GM23338 (cell line): Measurements from ENCODE around the gene STAB2. TPM values are rescaled to one million over a fixed set of nuclear protein-coding genes. Genes with fewer than 3 reads are reported as not detected.

Source experiments
- ATAC-seq: fragments of 200-7000 bp; cut with Tn5 transposase; 3 replicates; pipeline ENCODE4 v1.9.1; 2020
- DNase-seq: peaks from one replicate; pipeline ENCODE4 v3.0.0-alpha.2; 2015; ENCODE audit warnings: low spot score
- H2AFZ ChIP-seq: fragments of 200-600 bp; sonication (generic); 2 replicates; pipeline ENCODE4 v1.8.0; 2016; ENCODE audit warnings: antibody characterized with exemption, mild to moderate bottlenecking, moderate library complexity
- H3F3A ChIP-seq: fragments of 200-600 bp; sonication (generic); replicated peaks from 2 replicates; pipeline ENCODE4 v1.8.0; 2017; ENCODE audit warnings: antibody characterized with exemption, mixed run types, low read depth
- H3K27ac ChIP-seq: fragments of 200-600 bp; sonication (generic); 2 replicates; pipeline ENCODE4 v1.6.1; 2016; ENCODE audit warnings: low read depth
- H3K27me3 ChIP-seq: fragments of 200-600 bp; sonication (generic); 2 replicates; pipeline ENCODE4 v1.8.0; 2016; ENCODE audit warnings: mild to moderate bottlenecking, mixed run types, moderate library complexity; ENCODE audit not compliant: insufficient read depth
- H3K36me3 ChIP-seq: fragments of 200-600 bp; sonication (generic); 2 replicates; pipeline ENCODE4 v1.8.0; 2016; ENCODE audit warnings: mild to moderate bottlenecking; ENCODE audit not compliant: insufficient read depth
- H3K4me1 ChIP-seq: fragments of 200-600 bp; sonication (generic); 2 replicates; pipeline ENCODE4 v1.8.0; 2016; ENCODE audit warnings: mild to moderate bottlenecking, moderate library complexity; ENCODE audit not compliant: insufficient read depth
- H3K4me2 ChIP-seq: fragments of 200-600 bp; sonication (generic); 2 replicates; pipeline ENCODE4 v1.7.1; 2017; ENCODE audit warnings: mixed run types
- H3K4me3 ChIP-seq: fragments of 200-600 bp; sonication (generic); 2 replicates; pipeline ENCODE4 v1.6.1; 2016; ENCODE audit warnings: mixed run types
- H3K79me2 ChIP-seq: fragments of 200-600 bp; sonication (generic); replicated peaks from 2 replicates; pipeline ENCODE4 v1.8.0; 2017; ENCODE audit warnings: mild to moderate bottlenecking; ENCODE audit not compliant: insufficient read depth
- H3K9me2 ChIP-seq: fragments of 200-600 bp; sonication (generic); 2 replicates; pipeline ENCODE4 v1.8.0; 2017; ENCODE audit not compliant: insufficient read depth
- H4K20me1 ChIP-seq: fragments of 200-600 bp; sonication (generic); replicated peaks from 2 replicates; pipeline ENCODE4 v1.8.0; 2017; ENCODE audit warnings: mild to moderate bottlenecking; ENCODE audit not compliant: insufficient read depth
- H3K27ac Mint-ChIP-seq: 2 replicates; pipeline ENCODE4 v1.8.0; 2020; ENCODE audit warnings: inconsistent platforms, mild to moderate bottlenecking, moderate library complexity, mixed read lengths
- H3K27me3 Mint-ChIP-seq: 3 replicates; pipeline ENCODE4 v1.8.0; 2022; ENCODE audit warnings: low read depth, mild to moderate bottlenecking, moderate library complexity, mixed read lengths, inconsistent platforms; ENCODE audit not compliant: insufficient read depth, poor library complexity
- H3K36me3 Mint-ChIP-seq: 3 replicates; pipeline ENCODE4 v1.8.0; 2021; ENCODE audit warnings: low read depth, mild to moderate bottlenecking, inconsistent platforms, moderate library complexity, mixed read lengths
- H3K4me1 Mint-ChIP-seq: 3 replicates; pipeline ENCODE4 v1.8.0; 2020; ENCODE audit warnings: mild to moderate bottlenecking, inconsistent platforms, mixed read lengths
- H3K4me3 Mint-ChIP-seq: 3 replicates; pipeline ENCODE4 v1.8.0; 2021; ENCODE audit warnings: moderate library complexity, mild to moderate bottlenecking, inconsistent platforms, mixed read lengths
- H3K9me3 Mint-ChIP-seq: 3 replicates; pipeline ENCODE4 v1.8.0; 2020; ENCODE audit warnings: moderate library complexity, mild to moderate bottlenecking, inconsistent platforms, mixed read lengths
- CREB1 ChIP-seq: fragments of 250-450 bp; sonication (Bioruptor Pico); IDR thresholded peaks from 2 replicates; pipeline ENCODE4 v1.5.0; 2020; ENCODE audit warnings: low read depth, mild to moderate bottlenecking, moderate library complexity
- NANOG ChIP-seq: IDR thresholded peaks from 2 replicates; pipeline ENCODE4 v1.6.1; 2016; ENCODE audit warnings: antibody characterized with exemption, borderline replicate concordance
- polyA plus RNA-seq: library from polyadenylated mRNA; unstranded; fragments of >200 nt; fragmentation: Nextera tagmentation; extraction: Ambion mirVana; gene quantifications from 2 replicates; pipeline ENCODE4 v1.2.1, GENCODE V29; 2016
- total RNA-seq: library from RNA; depleted of rRNA; stranded (reverse); fragments of >200 nt; shearing (Covaris generic); gene quantifications from 2 replicates; pipeline ENCODE4 v1.2.3, GENCODE V29; 2014
- TF ChIP-seq, protein P1 (sequence below), 2 experiments: fragments of 200-600 bp in 1 of 2; sonication (generic) in 1 of 2; conservative IDR thresholded peaks; 2 replicates each; pipeline versions ENCODE4 v1.5.1 to v1.6.1; 2016 to 2017; ENCODE audit warnings: antibody characterized with exemption in 2 of 2, low read depth in 2 of 2, mild to moderate bottlenecking in 2 of 2, moderate library complexity in 1 of 2
- TF ChIP-seq, protein P2 (sequence below): IDR thresholded peaks from one replicate; pipeline ENCODE4 v1.6.1; 2018; ENCODE audit warnings: antibody characterized with exemption; ENCODE audit not compliant: unreplicated experiment
- TF ChIP-seq, protein P3 (sequence below): fragments of 250-450 bp; sonication (Bioruptor Pico); IDR thresholded peaks from 2 replicates; pipeline ENCODE4 v1.5.0; 2020; ENCODE audit warnings: mild to moderate bottlenecking, moderate library complexity

Gene STAB2
- total and polyA plus RNA-seq, 2 experiments from 2014 or later, result 0.14 TPM; not detected in 1

DNA sequence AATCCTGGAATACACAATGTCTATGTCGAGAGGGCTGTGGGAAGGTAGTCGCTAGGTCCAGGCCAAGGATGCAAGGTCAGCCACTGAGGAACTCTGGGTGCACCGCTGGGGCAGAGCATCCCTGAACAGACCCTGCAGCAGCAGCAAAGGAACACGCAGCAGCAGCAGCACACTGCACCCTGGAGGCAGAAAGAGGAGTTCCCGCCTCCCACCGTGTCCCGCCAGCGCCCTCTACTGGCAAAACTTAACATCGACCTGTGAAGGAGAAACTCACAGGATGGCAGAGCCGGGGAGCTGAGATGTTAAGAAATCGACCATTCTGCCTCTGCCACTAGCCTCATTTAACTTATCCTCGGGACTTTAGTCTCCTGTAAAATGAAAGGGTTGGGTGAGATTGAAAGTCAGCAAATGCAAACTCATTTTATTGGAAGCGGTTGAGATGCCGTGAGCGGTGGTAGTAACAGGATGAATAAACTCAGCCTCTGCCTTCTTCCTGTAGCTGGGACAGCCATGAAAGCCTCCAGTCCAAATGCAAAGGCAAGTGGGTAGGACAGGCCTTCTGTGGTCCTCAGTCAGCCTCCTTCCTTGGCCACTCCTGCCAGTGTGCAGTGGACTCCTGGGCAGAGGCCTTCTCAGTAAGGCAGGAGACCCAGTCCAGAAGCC, 45.6 kb downstream of the STAB2 start:
- no peaks in the 10 kb centered on the region for H3K4me1 Mint-ChIP-seq
- Histone ChIP-seq H3K4me1 (no peaks in the 10 kb centered on the region), H4K20me1 (no peaks in the 10 kb centered on the region), H3K9me2 (no peaks in the 10 kb centered on the region; the same call in 1 of the 2 replicates), H3K4me3 (no peak overlapping the region), H3K79me2 (no peaks in the 10 kb centered on the region), H2AFZ (peak overlapping the region; percentile 87), H3K27me3 (no peaks in the 10 kb centered on the region), H3K27ac (no peak overlapping the region), H3F3A (no peaks in the 10 kb centered on the region), H3K4me2 (no peak overlapping the region), H3K36me3 (no peaks in the 10 kb centered on the region)
- DNase-seq (peak; percentile 89), ATAC-seq (peak; percentile 99)
- no peaks in the 10 kb centered on the region for H3K9me3 Mint-ChIP-seq
- no peak overlapping the region for H3K4me3 Mint-ChIP-seq
- TF ChIP-seq, protein P1, sequence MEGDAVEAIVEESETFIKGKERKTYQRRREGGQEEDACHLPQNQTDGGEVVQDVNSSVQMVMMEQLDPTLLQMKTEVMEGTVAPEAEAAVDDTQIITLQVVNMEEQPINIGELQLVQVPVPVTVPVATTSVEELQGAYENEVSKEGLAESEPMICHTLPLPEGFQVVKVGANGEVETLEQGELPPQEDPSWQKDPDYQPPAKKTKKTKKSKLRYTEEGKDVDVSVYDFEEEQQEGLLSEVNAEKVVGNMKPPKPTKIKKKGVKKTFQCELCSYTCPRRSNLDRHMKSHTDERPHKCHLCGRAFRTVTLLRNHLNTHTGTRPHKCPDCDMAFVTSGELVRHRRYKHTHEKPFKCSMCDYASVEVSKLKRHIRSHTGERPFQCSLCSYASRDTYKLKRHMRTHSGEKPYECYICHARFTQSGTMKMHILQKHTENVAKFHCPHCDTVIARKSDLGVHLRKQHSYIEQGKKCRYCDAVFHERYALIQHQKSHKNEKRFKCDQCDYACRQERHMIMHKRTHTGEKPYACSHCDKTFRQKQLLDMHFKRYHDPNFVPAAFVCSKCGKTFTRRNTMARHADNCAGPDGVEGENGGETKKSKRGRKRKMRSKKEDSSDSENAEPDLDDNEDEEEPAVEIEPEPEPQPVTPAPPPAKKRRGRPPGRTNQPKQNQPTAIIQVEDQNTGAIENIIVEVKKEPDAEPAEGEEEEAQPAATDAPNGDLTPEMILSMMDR (conservative IDR thresholded peaks at IDR 0.05; ENCODE audit: low read depth in 2 of 2), result peak; percentile 98 to 100
- TF ChIP-seq, protein P2, sequence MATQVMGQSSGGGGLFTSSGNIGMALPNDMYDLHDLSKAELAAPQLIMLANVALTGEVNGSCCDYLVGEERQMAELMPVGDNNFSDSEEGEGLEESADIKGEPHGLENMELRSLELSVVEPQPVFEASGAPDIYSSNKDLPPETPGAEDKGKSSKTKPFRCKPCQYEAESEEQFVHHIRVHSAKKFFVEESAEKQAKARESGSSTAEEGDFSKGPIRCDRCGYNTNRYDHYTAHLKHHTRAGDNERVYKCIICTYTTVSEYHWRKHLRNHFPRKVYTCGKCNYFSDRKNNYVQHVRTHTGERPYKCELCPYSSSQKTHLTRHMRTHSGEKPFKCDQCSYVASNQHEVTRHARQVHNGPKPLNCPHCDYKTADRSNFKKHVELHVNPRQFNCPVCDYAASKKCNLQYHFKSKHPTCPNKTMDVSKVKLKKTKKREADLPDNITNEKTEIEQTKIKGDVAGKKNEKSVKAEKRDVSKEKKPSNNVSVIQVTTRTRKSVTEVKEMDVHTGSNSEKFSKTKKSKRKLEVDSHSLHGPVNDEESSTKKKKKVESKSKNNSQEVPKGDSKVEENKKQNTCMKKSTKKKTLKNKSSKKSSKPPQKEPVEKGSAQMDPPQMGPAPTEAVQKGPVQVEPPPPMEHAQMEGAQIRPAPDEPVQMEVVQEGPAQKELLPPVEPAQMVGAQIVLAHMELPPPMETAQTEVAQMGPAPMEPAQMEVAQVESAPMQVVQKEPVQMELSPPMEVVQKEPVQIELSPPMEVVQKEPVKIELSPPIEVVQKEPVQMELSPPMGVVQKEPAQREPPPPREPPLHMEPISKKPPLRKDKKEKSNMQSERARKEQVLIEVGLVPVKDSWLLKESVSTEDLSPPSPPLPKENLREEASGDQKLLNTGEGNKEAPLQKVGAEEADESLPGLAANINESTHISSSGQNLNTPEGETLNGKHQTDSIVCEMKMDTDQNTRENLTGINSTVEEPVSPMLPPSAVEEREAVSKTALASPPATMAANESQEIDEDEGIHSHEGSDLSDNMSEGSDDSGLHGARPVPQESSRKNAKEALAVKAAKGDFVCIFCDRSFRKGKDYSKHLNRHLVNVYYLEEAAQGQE, result no peak
- H3K27me3 Mint-ChIP-seq, result peaks cover 3% of the 10 kb centered on the region
- H3K36me3 Mint-ChIP-seq, result no peaks in the 10 kb centered on the region
- no peak overlapping the region for H3K27ac Mint-ChIP-seq

DNA sequence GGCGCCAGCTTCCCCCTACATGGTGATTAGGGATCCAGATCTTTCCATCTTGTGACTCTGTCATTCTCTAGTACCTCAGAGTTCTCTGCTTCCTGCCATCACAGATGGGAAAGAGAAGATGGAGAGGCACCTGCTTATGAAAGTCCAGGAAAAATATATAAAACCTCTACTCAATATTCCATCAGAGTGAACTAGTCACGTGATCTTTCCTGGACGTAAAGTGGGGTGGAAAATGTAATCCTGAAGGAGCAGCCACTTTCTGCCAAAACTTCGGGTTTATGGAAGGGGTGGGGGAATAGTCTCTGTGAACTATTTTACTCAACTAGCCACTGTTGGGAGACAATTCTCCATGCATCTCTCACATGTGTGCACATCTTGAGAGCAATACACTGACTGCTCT, 47.7 kb downstream of the STAB2 start:
- H3K9me2 ChIP-seq, result no peaks in the 10 kb centered on the region; the same call in 1 of the 2 replicates
- no peaks in the 10 kb centered on the region for H3K4me1 Mint-ChIP-seq
- H3K27me3 Mint-ChIP-seq, result peaks cover 3% of the 10 kb centered on the region
- H3K27ac ChIP-seq, result no peak overlapping the region
- no peaks in the 10 kb centered on the region for H3K27me3 ChIP-seq
- H3K36me3 Mint-ChIP-seq, result no peaks in the 10 kb centered on the region
- H3K79me2 ChIP-seq, result no peaks in the 10 kb centered on the region
- H3F3A ChIP-seq, result no peaks in the 10 kb centered on the region
- ATAC-seq (no peak), DNase-seq (no peak)
- no peaks in the 10 kb centered on the region for H3K4me1 ChIP-seq
- H3K4me3 ChIP-seq, result no peak overlapping the region
- no peaks in the 10 kb centered on the region for H3K36me3 ChIP-seq
- H4K20me1 ChIP-seq, result no peaks in the 10 kb centered on the region
- H2AFZ ChIP-seq, result no peak overlapping the region
- no peak overlapping the region for H3K27ac Mint-ChIP-seq
- H3K9me3 Mint-ChIP-seq, result no peaks in the 10 kb centered on the region
- H3K4me2 ChIP-seq, result no peak overlapping the region
- no peak overlapping the region for H3K4me3 Mint-ChIP-seq
- no peak for TF ChIP-seq NANOG
- TF ChIP-seq CREB1 (CRISPR knock-in tag), result no peak
- TF ChIP-seq, protein P3, sequence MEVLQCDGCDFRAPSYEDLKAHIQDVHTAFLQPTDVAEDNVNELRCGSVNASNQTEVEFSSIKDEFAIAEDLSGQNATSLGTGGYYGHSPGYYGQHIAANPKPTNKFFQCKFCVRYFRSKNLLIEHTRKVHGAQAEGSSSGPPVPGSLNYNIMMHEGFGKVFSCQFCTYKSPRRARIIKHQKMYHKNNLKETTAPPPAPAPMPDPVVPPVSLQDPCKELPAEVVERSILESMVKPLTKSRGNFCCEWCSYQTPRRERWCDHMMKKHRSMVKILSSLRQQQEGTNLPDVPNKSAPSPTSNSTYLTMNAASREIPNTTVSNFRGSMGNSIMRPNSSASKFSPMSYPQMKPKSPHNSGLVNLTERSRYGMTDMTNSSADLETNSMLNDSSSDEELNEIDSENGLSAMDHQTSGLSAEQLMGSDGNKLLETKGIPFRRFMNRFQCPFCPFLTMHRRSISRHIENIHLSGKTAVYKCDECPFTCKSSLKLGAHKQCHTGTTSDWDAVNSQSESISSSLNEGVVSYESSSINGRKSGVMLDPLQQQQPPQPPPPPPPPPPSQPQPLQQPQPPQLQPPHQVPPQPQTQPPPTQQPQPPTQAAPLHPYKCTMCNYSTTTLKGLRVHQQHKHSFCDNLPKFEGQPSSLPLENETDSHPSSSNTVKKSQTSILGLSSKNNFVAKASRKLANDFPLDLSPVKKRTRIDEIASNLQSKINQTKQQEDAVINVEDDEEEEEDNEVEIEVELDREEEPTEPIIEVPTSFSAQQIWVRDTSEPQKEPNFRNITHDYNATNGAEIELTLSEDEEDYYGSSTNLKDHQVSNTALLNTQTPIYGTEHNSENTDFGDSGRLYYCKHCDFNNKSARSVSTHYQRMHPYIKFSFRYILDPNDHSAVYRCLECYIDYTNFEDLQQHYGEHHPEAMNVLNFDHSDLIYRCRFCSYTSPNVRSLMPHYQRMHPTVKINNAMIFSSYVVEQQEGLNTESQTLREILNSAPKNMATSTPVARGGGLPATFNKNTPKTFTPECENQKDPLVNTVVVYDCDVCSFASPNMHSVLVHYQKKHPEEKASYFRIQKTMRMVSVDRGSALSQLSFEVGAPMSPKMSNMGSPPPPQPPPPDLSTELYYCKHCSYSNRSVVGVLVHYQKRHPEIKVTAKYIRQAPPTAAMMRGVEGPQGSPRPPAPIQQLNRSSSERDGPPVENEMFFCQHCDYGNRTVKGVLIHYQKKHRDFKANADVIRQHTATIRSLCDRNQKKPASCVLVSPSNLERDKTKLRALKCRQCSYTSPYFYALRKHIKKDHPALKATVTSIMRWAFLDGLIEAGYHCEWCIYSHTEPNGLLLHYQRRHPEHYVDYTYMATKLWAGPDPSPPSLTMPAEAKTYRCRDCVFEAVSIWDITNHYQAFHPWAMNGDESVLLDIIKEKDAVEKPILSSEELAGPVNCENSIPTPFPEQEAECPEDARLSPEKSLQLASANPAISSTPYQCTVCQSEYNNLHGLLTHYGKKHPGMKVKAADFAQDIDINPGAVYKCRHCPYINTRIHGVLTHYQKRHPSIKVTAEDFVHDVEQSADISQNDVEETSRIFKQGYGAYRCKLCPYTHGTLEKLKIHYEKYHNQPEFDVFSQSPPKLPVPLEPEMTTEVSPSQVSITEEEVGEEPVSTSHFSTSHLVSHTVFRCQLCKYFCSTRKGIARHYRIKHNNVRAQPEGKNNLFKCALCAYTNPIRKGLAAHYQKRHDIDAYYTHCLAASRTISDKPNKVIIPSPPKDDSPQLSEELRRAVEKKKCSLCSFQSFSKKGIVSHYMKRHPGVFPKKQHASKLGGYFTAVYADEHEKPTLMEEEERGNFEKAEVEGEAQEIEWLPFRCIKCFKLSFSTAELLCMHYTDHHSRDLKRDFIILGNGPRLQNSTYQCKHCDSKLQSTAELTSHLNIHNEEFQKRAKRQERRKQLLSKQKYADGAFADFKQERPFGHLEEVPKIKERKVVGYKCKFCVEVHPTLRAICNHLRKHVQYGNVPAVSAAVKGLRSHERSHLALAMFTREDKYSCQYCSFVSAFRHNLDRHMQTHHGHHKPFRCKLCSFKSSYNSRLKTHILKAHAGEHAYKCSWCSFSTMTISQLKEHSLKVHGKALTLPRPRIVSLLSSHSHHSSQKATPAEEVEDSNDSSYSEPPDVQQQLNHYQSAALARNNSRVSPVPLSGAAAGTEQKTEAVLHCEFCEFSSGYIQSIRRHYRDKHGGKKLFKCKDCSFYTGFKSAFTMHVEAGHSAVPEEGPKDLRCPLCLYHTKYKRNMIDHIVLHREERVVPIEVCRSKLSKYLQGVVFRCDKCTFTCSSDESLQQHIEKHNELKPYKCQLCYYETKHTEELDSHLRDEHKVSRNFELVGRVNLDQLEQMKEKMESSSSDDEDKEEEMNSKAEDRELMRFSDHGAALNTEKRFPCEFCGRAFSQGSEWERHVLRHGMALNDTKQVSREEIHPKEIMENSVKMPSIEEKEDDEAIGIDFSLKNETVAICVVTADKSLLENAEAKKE (CRISPR knock-in tag), result no peak
